CD4-positive, alpha-beta T cell (primary cell): ENCODE data around the gene IVNS1ABP. TPM values are rescaled to one million over a fixed set of nuclear protein-coding genes. Genes with fewer than 3 reads are reported as not detected.
A peak's percentile ranks its signal among the peaks of the same experiment; 100 is the strongest.

Experiments
- ATAC-seq: fragments of 200-7000 bp; cut with Tn5 transposase; one replicate; pipeline ENCODE4 v1.10.0; 2022; ENCODE audit warnings: mild to moderate bottlenecking; ENCODE audit not compliant: poor library complexity
- CTCF ChIA-PET: fragments of 350-600 bp; sonication (Branson Sonifier 250); formaldehyde crosslinking; loops from one replicate; lab custom pipeline; 2021; ENCODE audit warnings: antibody characterized with exemption, inconsistent platforms; lab: Charles Lee
- POLR2A ChIA-PET: fragments of 350-600 bp; sonication (Branson Sonifier 250); formaldehyde crosslinking; loops from one replicate; lab custom pipeline; 2021; ENCODE audit warnings: antibody characterized with exemption, inconsistent platforms; lab: Charles Lee
- DNase-seq, 14 experiments: peaks; one replicate each; pipeline ENCODE4 v3.0.0-alpha.2; 2013 to 2020; ENCODE audit warnings: mixed read lengths in 2 of 14
- H3K27ac ChIP-seq, 2 donors: one replicate each; pipeline versions ENCODE4 v1.5.1 to v1.7.0; 2013; ENCODE audit warnings: low read length in 2 of 2, low read depth in 1 of 2, mild to moderate bottlenecking in 1 of 2
- H3K27me3 ChIP-seq, 2 experiments: 1 replicate in 1 of 2; 2 replicates in 1 of 2; pipeline versions ENCODE4 v1.6.1 to v1.7.0; 2013; ENCODE audit warnings: low read length in 2 of 2, control low read depth in 1 of 2, mild to moderate bottlenecking in 1 of 2, moderate library complexity in 1 of 2; ENCODE audit not compliant: insufficient read depth in 2 of 2, control insufficient read depth in 1 of 2
- H3K36me3 ChIP-seq: one replicate; pipeline ENCODE4 v1.6.1; 2013; ENCODE audit warnings: low read length, control low read depth; ENCODE audit not compliant: insufficient read depth
- H3K4me1 ChIP-seq: one replicate; pipeline ENCODE4 v1.6.1; 2013; ENCODE audit warnings: low read length, control low read depth; ENCODE audit not compliant: insufficient read depth
- H3K4me3 ChIP-seq: one replicate; pipeline ENCODE4 v1.5.1; 2013; ENCODE audit warnings: mild to moderate bottlenecking, low read length, moderate library complexity
- H3K9me3 ChIP-seq, 2 experiments: 1 replicate in 1 of 2; 2 replicates in 1 of 2; pipeline versions ENCODE4 v1.6.1 to v1.7.0; 2013; ENCODE audit warnings: low read length in 2 of 2, mild to moderate bottlenecking in 2 of 2, control low read depth in 1 of 2, moderate library complexity in 1 of 2; ENCODE audit not compliant: control insufficient read depth in 1 of 2, insufficient read depth in 1 of 2
- H3K27ac Mint-ChIP-seq: one replicate; pipeline ENCODE4 v1.8.0; 2020; ENCODE audit warnings: mixed read lengths
- H3K27me3 Mint-ChIP-seq: one replicate; pipeline ENCODE4 v1.8.0; 2021; ENCODE audit warnings: mixed read lengths
- H3K36me3 Mint-ChIP-seq: one replicate; pipeline ENCODE4 v1.8.0; 2021; ENCODE audit warnings: low read depth, mixed read lengths
- H3K4me1 Mint-ChIP-seq: one replicate; pipeline ENCODE4 v1.8.0; 2021; ENCODE audit warnings: low read depth, mixed read lengths
- H3K4me3 Mint-ChIP-seq: one replicate; pipeline ENCODE4 v1.8.0; 2020; ENCODE audit warnings: mild to moderate bottlenecking, mixed read lengths
- H3K9me3 Mint-ChIP-seq: one replicate; pipeline ENCODE4 v1.8.0; 2020; ENCODE audit warnings: mixed read lengths
- CTCF ChIP-seq: fragments of 200-600 bp; IDR thresholded peaks from one replicate; pipeline ENCODE4 v1.8.0; 2022; ENCODE audit warnings: antibody characterized with exemption, mild to moderate bottlenecking
- intact Hi-C, 2 experiments: fragments of 100-400 bp; cut with DNase I in 1 of 2; cut with micrococcal nuclease in 1 of 2; formaldehyde crosslinking; loops; one replicate each; pipeline versions ENCODE4 v1.15.1 to v1.9.0; 2023 to 2025; cut with DNase I, micrococcal nuclease
- total RNA-seq, 174 experiments: library from RNA in 2 of 174; stranded (reverse) in 2 of 174; gene quantifications; one replicate each; pipeline ENCODE4 v1.2.3 and lab custom pipeline; 2021 to 2026

Gene IVNS1ABP
- total RNA-seq, 2 experiments from 2014 or later, result 234 to 254 TPM

GRCh38 chr1:185279571-185279970 lies 37.5 kb downstream of the IVNS1ABP start:
- intact Hi-C loops, result loop anchor here in 1 of 2 experiments (2.0 kb wide), 1 partner anchor 35 kb away; no protein-coding TSS in a partner anchor
- peaks cover 6% of the 10 kb centered on the region for H3K9me3 Mint-ChIP-seq
- ATAC-seq (no peak), DNase-seq (no peak)
- H3K36me3 Mint-ChIP-seq, result peaks cover 33% of the 10 kb centered on the region
- Histone ChIP-seq H3K27ac (no peak overlapping the region), H3K9me3 (no peaks in the 10 kb centered on the region), H3K36me3 (no peaks in the 10 kb centered on the region), H3K4me3 (no peak overlapping the region), H3K27me3 (no peaks in the 10 kb centered on the region), H3K4me1 (peaks cover 39% of the 10 kb centered on the region)
- CTCF ChIA-PET, result no interaction called here
- POLR2A ChIA-PET, result interaction anchor here (0.8 to 3.9 kb wide), 3 partner anchors 37 to 41 kb away, joined by 4 to 68 read pairs (median 4); partner anchors contain the start of gene IVNS1ABP
- no peaks in the 10 kb centered on the region for H3K27me3 Mint-ChIP-seq
- H3K4me1 Mint-ChIP-seq, result peaks cover 53% of the 10 kb centered on the region
- no peak for TF ChIP-seq CTCF
- peak overlapping the region; percentile 91 for H3K27ac Mint-ChIP-seq
- no peak overlapping the region for H3K4me3 Mint-ChIP-seq

DNA sequence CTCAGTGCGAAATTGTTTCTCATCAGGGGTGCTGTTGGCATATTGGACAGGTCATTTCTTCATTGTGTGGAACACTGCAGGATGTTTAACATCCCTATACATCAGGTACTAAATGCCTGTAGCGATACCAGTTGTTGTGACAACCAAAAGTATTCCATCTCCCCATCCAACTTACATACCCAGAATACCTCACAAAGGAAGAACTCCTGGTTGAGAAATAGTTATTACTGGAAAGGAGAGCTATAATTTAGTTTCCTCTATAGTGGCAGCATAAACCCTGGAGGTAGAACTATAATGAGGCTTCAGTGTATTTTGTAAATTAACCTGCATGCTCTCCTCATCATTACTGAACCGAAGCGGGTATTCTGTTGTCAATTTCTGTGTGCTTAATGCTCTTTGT lies 45.1 kb downstream of the IVNS1ABP start:
- Histone ChIP-seq H3K4me1 (no peaks in the 10 kb centered on the region), H3K27me3 (no peaks in the 10 kb centered on the region), H3K27ac (no peak overlapping the region), H3K9me3 (peaks cover 0 to 3% of the 10 kb centered on the region in 2 experiments), H3K36me3 (peaks cover 4% of the 10 kb centered on the region), H3K4me3 (no peak overlapping the region)
- DNase-seq (no peak), ATAC-seq (no peak)
- H3K4me1 Mint-ChIP-seq, result no peaks in the 10 kb centered on the region
- ChIA-PET CTCF (interaction anchor here (1.0 kb wide), 1 partner anchor 33 kb away, joined by 3 read pairs; no protein-coding TSS in a partner anchor), POLR2A (no interaction called here)
- no peaks in the 10 kb centered on the region for H3K9me3 Mint-ChIP-seq
- intact Hi-C loops, result no loop called here
- H3K36me3 Mint-ChIP-seq, result peaks cover 3% of the 10 kb centered on the region
- H3K4me3 Mint-ChIP-seq, result no peak overlapping the region
- no peak for TF ChIP-seq CTCF
- H3K27me3 Mint-ChIP-seq, result no peaks in the 10 kb centered on the region
- no peak overlapping the region for H3K27ac Mint-ChIP-seq

DNA sequence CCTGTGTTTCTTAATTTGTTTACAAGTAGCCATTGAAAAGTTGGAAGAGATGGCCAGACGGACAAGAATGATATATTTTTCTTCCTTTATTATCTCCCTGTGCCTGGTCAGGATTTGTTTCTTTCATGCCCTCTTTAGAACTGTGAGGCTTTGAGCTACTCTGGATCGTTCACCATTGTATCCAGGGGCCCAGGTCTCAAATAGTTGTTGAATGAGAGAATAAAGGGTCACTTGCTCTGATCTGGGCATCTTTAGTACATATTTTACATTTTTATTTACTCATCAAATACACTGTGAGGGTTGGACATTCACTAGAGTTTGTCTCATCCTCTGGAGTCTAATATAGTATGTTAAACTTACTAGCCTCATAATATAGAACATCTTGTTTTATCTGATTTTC lies 48.7 kb downstream of the IVNS1ABP start:
- no peaks in the 10 kb centered on the region for H3K27me3 Mint-ChIP-seq
- Histone ChIP-seq H3K9me3 (peaks cover 0 to 8% of the 10 kb centered on the region in 2 experiments), H3K36me3 (peaks cover 4% of the 10 kb centered on the region), H3K4me3 (no peak overlapping the region), H3K27me3 (no peaks in the 10 kb centered on the region), H3K4me1 (no peaks in the 10 kb centered on the region), H3K27ac (no peak overlapping the region)
- ATAC-seq, result no peak
- no peak for TF ChIP-seq CTCF
- H3K27ac Mint-ChIP-seq, result no peak overlapping the region
- no peak for DNase-seq
- H3K4me1 Mint-ChIP-seq, result no peaks in the 10 kb centered on the region
- peaks cover 10% of the 10 kb centered on the region for H3K36me3 Mint-ChIP-seq
- H3K9me3 Mint-ChIP-seq, result no peaks in the 10 kb centered on the region
- ChIA-PET POLR2A (no interaction called here), CTCF (no interaction called here)
- intact Hi-C loops, result no loop called here
- no peak overlapping the region for H3K4me3 Mint-ChIP-seq
